ENCODE results near the gene TNIP3. TPM values are rescaled to one million over a fixed set of nuclear protein-coding genes. Genes with fewer than 3 reads are reported as not detected.
A peak's percentile ranks its signal among the peaks of the same experiment; 100 is the strongest.

Gene TNIP3
- total RNA-seq, 1 donor from 2014 or later, result not detected

GRCh38 chr4:121198251-121198650 is 34.1 kb upstream of the TNIP3 start:
- Histone ChIP-seq H2AFZ (replicated peaks) (no peak overlapping the region), H3K27me3 (no peaks in the 10 kb centered on the region), H3K9ac (no peak overlapping the region), H3K36me3 (no peaks in the 10 kb centered on the region), H3K27ac (no peak overlapping the region), H3K4me1 (no peaks in the 10 kb centered on the region), H4K20me1 (ENCODE audit: low read depth) (no peaks in the 10 kb centered on the region), H3K4me3 (no peak overlapping the region), H3K9me3 (ENCODE audit: low read depth) (no peaks in the 10 kb centered on the region), H3K79me2 (ENCODE audit: low read depth) (no peaks in the 10 kb centered on the region), H3K4me2 (no peak overlapping the region), H3F3A (ENCODE audit: low read depth) (no peaks in the 10 kb centered on the region)
- H3K36me3 Mint-ChIP-seq, result no peaks in the 10 kb centered on the region
- H3K4me1 Mint-ChIP-seq, result peaks cover 5% of the 10 kb centered on the region
- DNase-seq (ENCODE audit: low spot score), result no peak
- no peak overlapping the region for H3K4me3 Mint-ChIP-seq
- TF ChIP-seq EZH2phosphoT487 (IDR thresholded peaks at IDR 0.05) (no peak), EZH2 (IDR thresholded peaks at IDR 0.05) (no peak), CTCF (IDR thresholded peaks at IDR 0.05) (no peak)
- H3K27me3 Mint-ChIP-seq (ENCODE audit: insufficient read depth, low read depth), result no peaks in the 10 kb centered on the region
- H3K9me3 Mint-ChIP-seq, result no peaks in the 10 kb centered on the region
- H3K27ac Mint-ChIP-seq, result no peak overlapping the region

- Histone ChIP-seq H2AFZ (replicated peaks) (peak overlapping the region; percentile 34), H4K20me1 (ENCODE audit: low read depth) (no peaks in the 10 kb centered on the region)
- H3K4me3 Mint-ChIP-seq, result no peak overlapping the region
These were observed 31.5 kb upstream of the TNIP3 start for GRCh38 chr4:121195649-121196048.

GRCh38 chr4:121192480-121192879 is 28.4 kb upstream of the TNIP3 start:
- Histone ChIP-seq H3K9me3 (ENCODE audit: low read depth) (no peaks in the 10 kb centered on the region), H3K9ac (no peak overlapping the region), H3K4me1 (no peaks in the 10 kb centered on the region), H3K4me3 (no peak overlapping the region), H3K27me3 (no peaks in the 10 kb centered on the region), H3K36me3 (no peaks in the 10 kb centered on the region), H4K20me1 (ENCODE audit: low read depth) (no peaks in the 10 kb centered on the region), H3K4me2 (no peak overlapping the region), H3K27ac (no peak overlapping the region), H3K79me2 (ENCODE audit: low read depth) (no peaks in the 10 kb centered on the region), H2AFZ (replicated peaks) (peak overlapping the region; percentile 23), H3F3A (ENCODE audit: low read depth) (no peaks in the 10 kb centered on the region)
- peak; percentile 56 for DNase-seq (ENCODE audit: low spot score)
- Mint-ChIP-seq H3K36me3 (no peaks in the 10 kb centered on the region), H3K27me3 (ENCODE audit: insufficient read depth, low read depth) (peaks cover 2% of the 10 kb centered on the region), H3K27ac (no peak overlapping the region), H3K4me1 (peaks cover 5% of the 10 kb centered on the region), H3K9me3 (no peaks in the 10 kb centered on the region), H3K4me3 (no peak overlapping the region)
- peak; percentile 87 for TF ChIP-seq CTCF (IDR thresholded peaks at IDR 0.05)
- TF ChIP-seq EZH2phosphoT487 (IDR thresholded peaks at IDR 0.05), result no peak
- TF ChIP-seq EZH2 (IDR thresholded peaks at IDR 0.05), result no peak

More at GRCh38 chr4:121195649-121196048, 31.5 kb upstream of the TNIP3 start:
- Histone ChIP-seq H3F3A (ENCODE audit: low read depth) (no peaks in the 10 kb centered on the region), H3K27ac (no peak overlapping the region), H3K4me1 (no peaks in the 10 kb centered on the region), H3K9ac (no peak overlapping the region), H3K9me3 (ENCODE audit: low read depth) (no peaks in the 10 kb centered on the region), H3K79me2 (ENCODE audit: low read depth) (no peaks in the 10 kb centered on the region), H3K27me3 (no peaks in the 10 kb centered on the region), H3K4me2 (no peak overlapping the region), H3K36me3 (no peaks in the 10 kb centered on the region), H3K4me3 (no peak overlapping the region)
- Mint-ChIP-seq H3K27ac (no peak overlapping the region), H3K36me3 (no peaks in the 10 kb centered on the region), H3K9me3 (no peaks in the 10 kb centered on the region), H3K27me3 (ENCODE audit: insufficient read depth, low read depth) (no peaks in the 10 kb centered on the region), H3K4me1 (peaks cover 5% of the 10 kb centered on the region)
- TF ChIP-seq CTCF (IDR thresholded peaks at IDR 0.05) (no peak), EZH2phosphoT487 (IDR thresholded peaks at IDR 0.05) (no peak), EZH2 (IDR thresholded peaks at IDR 0.05) (no peak)
- no peak for DNase-seq (ENCODE audit: low spot score)
